Mesenchymal stem cell (in vitro differentiated cells and primary cell): ENCODE measurements around the gene JRKL. TPM values are rescaled to one million over a fixed set of nuclear protein-coding genes. Genes with fewer than 3 reads are reported as not detected.
"Not testable (repeated sequence)": the region's sequence is repeated elsewhere in the genome, so short reads cannot be mapped to it uniquely, and the experiment has no call there.

Experiments
- DNase-seq: peaks from one replicate; pipeline ENCODE4 v3.0.0-alpha.2; 2013
- H2AFZ ChIP-seq: one replicate; pipeline ENCODE4 v1.6.1; 2013; ENCODE audit warnings: low read depth, mild to moderate bottlenecking, control low read depth, inconsistent platforms, low read length, moderate library complexity
- H2AK5ac ChIP-seq: 2 replicates; pipeline ENCODE4 v1.6.1; 2013; ENCODE audit warnings: low read length, moderate library complexity, mild to moderate bottlenecking, inconsistent platforms; ENCODE audit not compliant: severe bottlenecking
- H2BK120ac ChIP-seq: one replicate; pipeline ENCODE4 v1.6.1; 2013; ENCODE audit warnings: low read depth, mild to moderate bottlenecking, inconsistent platforms, low read length, moderate library complexity
- H2BK12ac ChIP-seq, 2 experiments: one replicate each; pipeline ENCODE4 v1.6.1; 2013; ENCODE audit warnings: inconsistent platforms in 2 of 2, low read length in 2 of 2, mild to moderate bottlenecking in 2 of 2, moderate library complexity in 2 of 2, control low read depth in 1 of 2
- H2BK15ac ChIP-seq: one replicate; pipeline ENCODE4 v1.6.1; 2013; ENCODE audit warnings: mild to moderate bottlenecking, low read depth, inconsistent platforms; ENCODE audit not compliant: poor library complexity, severe bottlenecking
- H2BK5ac ChIP-seq: 2 replicates; pipeline ENCODE4 v1.6.1; 2013; ENCODE audit warnings: low read depth, mild to moderate bottlenecking, low read length, control low read depth, inconsistent platforms; ENCODE audit not compliant: poor library complexity, severe bottlenecking
- H3K14ac ChIP-seq, 2 experiments: one replicate each; pipeline ENCODE4 v1.6.1; 2013; ENCODE audit warnings: inconsistent platforms in 2 of 2, low read length in 2 of 2, control low read depth in 1 of 2, mild to moderate bottlenecking in 1 of 2, moderate library complexity in 1 of 2
- H3K18ac ChIP-seq, 2 experiments: one replicate each; pipeline ENCODE4 v1.6.1; 2013; ENCODE audit warnings: inconsistent platforms in 2 of 2, low read length in 2 of 2, control low read depth in 1 of 2, low read depth in 1 of 2, mild to moderate bottlenecking in 1 of 2
- H3K23ac ChIP-seq, 2 experiments: one replicate each; pipeline ENCODE4 v1.6.1; 2013; ENCODE audit warnings: inconsistent platforms in 2 of 2, low read length in 2 of 2, mild to moderate bottlenecking in 2 of 2, moderate library complexity in 2 of 2, control low read depth in 1 of 2
- H3K27ac ChIP-seq: 2 replicates; pipeline ENCODE4 v1.5.1; 2013; ENCODE audit warnings: mild to moderate bottlenecking, moderate library complexity, low read length, control low read depth, inconsistent platforms; ENCODE audit not compliant: poor library complexity, severe bottlenecking
- H3K27me3 ChIP-seq, 2 experiments: 2 replicates each; pipeline versions ENCODE4 v1.6.1 to v1.7.0; 2013; ENCODE audit warnings: low read length in 2 of 2, mild to moderate bottlenecking in 2 of 2, moderate library complexity in 2 of 2, control low read depth in 1 of 2, inconsistent platforms in 1 of 2; ENCODE audit not compliant: control insufficient read depth in 1 of 2, insufficient read depth in 1 of 2
- H3K36me3 ChIP-seq, 2 experiments: 2 replicates each; pipeline versions ENCODE4 v1.6.1 to v1.7.0; 2013; ENCODE audit warnings: low read length in 2 of 2, control low read depth in 1 of 2, inconsistent platforms in 1 of 2, low read depth in 1 of 2, mild to moderate bottlenecking in 1 of 2; ENCODE audit not compliant: insufficient read depth in 2 of 2, control insufficient read depth in 1 of 2
- H3K4ac ChIP-seq, 2 experiments: one replicate each; pipeline ENCODE4 v1.6.1; 2013; ENCODE audit warnings: inconsistent platforms in 2 of 2, low read length in 2 of 2, mild to moderate bottlenecking in 2 of 2, moderate library complexity in 2 of 2, control low read depth in 1 of 2, low read depth in 1 of 2
- H3K4me1 ChIP-seq: 2 replicates; pipeline ENCODE4 v1.6.1; 2013; ENCODE audit warnings: low read depth, low read length, control low read depth; ENCODE audit not compliant: control insufficient read depth, insufficient read depth
- H3K4me2 ChIP-seq: 2 replicates; pipeline ENCODE4 v1.6.1; 2013; ENCODE audit warnings: low read length, mild to moderate bottlenecking, inconsistent platforms; ENCODE audit not compliant: poor library complexity, severe bottlenecking
- H3K4me3 ChIP-seq, 2 experiments: 2 replicates each; pipeline versions ENCODE4 v1.5.1 to v1.7.0; 2013; ENCODE audit warnings: low read length in 2 of 2, mild to moderate bottlenecking in 2 of 2, control low read depth in 1 of 2, low read depth in 1 of 2; ENCODE audit not compliant: insufficient read depth in 1 of 2
- H3K79me1 ChIP-seq: replicated peaks from 2 replicates; pipeline ENCODE4 v1.6.1; 2013; ENCODE audit warnings: mild to moderate bottlenecking, control low read depth, low read length, inconsistent platforms; ENCODE audit not compliant: poor library complexity, severe bottlenecking
- H3K9ac ChIP-seq: 2 replicates; pipeline ENCODE4 v1.7.0; 2013; ENCODE audit warnings: mild to moderate bottlenecking, low read length, moderate library complexity
- H3K9me3 ChIP-seq: 2 replicates; pipeline ENCODE4 v1.7.0; 2013; ENCODE audit warnings: mild to moderate bottlenecking, low read length; ENCODE audit not compliant: control insufficient read depth
- H4K8ac ChIP-seq: one replicate; pipeline ENCODE4 v1.6.1; 2013; ENCODE audit warnings: inconsistent platforms, mild to moderate bottlenecking, low read length, moderate library complexity
- H4K91ac ChIP-seq: one replicate; pipeline ENCODE4 v1.6.1; 2013; ENCODE audit warnings: mild to moderate bottlenecking, low read length, inconsistent platforms
- WGBS: methylation state at CpG from one replicate; pipeline ENCODE4 v1.1.7; 2013; ENCODE audit warnings: mixed read lengths; 5-methylcytosine and 5-hydroxymethylcytosine counted together
- small RNA-seq: library from polyadenylated mRNA; stranded (forward); fragments of <200 nt; extraction: miRNeasy Mini kit (QIAGEN cat#:217004); gene quantifications from one replicate; pipeline ENCODE3, GENCODE V24; 2013; ENCODE audit warnings: low read depth

JRKL gene

DNA sequence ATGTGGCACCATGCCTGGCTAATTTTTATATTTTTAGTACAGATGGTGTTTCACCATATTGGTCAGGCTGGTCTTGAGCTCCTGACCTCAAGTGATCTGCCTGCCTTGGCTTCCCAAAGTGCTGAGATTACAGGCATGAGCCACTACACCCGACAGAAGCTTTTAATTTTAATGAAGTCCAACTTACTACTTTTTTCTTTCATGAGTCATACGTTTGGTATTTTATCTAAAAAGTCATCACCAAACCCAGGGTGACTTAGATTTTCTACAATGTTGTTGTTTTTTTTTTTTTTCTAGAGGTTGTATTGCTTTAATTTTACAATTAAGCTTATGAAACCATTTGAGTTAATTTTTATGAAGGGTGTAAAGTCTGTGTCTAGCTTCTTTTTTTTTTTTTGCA lies 34.9 kb downstream of the JRKL start:
- Histone ChIP-seq H4K91ac (no peak overlapping the region), H4K8ac (no peak overlapping the region), H2AK5ac (no peak overlapping the region), H3K36me3 (no peaks in the 10 kb centered on the region), H3K27ac (no peak overlapping the region), H2BK120ac (no peak overlapping the region), H3K27me3 (no peaks in the 10 kb centered on the region), H3K18ac (no peak overlapping the region), H3K4me3 (no peak overlapping the region), H2BK15ac (no peak overlapping the region), H3K79me1 (no peaks in the 10 kb centered on the region), H2AFZ (no peak overlapping the region), H3K9ac (no peak overlapping the region), H3K9me3 (no peaks in the 10 kb centered on the region), H3K4ac (no peak overlapping the region), H2BK12ac (no peak overlapping the region), H3K4me1 (peaks cover 1% of the 10 kb centered on the region), H2BK5ac (no peak overlapping the region), H3K23ac (no peak overlapping the region), H3K4me2 (no peak overlapping the region), H3K14ac (no peak overlapping the region)
- WGBS: 29% methylated on average over 2 of the region's 2 CpGs
- DNase-seq: peak; percentile 5

DNA sequence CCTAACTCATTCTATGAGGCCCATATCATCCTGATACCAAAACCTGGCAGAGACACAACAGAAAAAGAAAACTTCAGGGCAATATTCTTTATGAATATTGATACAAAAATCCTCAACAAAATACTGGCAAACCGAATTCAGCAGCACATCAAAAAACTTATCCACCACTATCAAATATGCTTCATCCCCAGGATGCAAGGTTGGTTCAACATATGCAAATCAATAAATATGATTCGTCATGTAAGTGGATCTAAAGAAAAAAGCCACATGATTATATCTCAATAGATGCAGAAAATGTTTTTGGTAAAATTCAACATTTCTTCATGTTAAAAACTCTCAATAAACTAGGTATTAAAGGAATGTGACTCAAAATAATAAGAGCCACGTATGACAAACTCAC lies 40.9 kb downstream of the JRKL start:
- 79% methylated on average over 2 of the region's 3 CpGs for WGBS
- Histone ChIP-seq H4K91ac (no peak overlapping the region), H3K79me1 (no peaks in the 10 kb centered on the region), H3K9ac (no peak overlapping the region), H2BK120ac (no peak overlapping the region), H3K23ac (no peak overlapping the region), H3K4ac (no peak overlapping the region), H3K4me1 (no peaks in the 10 kb centered on the region), H2BK5ac (no peak overlapping the region), H3K9me3 (peaks cover 9% of the 10 kb centered on the region), H2BK12ac (no peak overlapping the region), H3K27ac (no peak overlapping the region), H3K14ac (no peak overlapping the region), H3K4me2 (no peak overlapping the region), H3K4me3 (no peak overlapping the region), H3K36me3 (no peaks in the 10 kb centered on the region), H2AFZ (no peak overlapping the region), H2AK5ac (no peak overlapping the region), H2BK15ac (no peak overlapping the region), H3K18ac (no peak overlapping the region), H3K27me3 (peaks cover 0 to 5% of the 10 kb centered on the region in 2 experiments), H4K8ac (no peak overlapping the region)
- no peak for DNase-seq

DNA sequence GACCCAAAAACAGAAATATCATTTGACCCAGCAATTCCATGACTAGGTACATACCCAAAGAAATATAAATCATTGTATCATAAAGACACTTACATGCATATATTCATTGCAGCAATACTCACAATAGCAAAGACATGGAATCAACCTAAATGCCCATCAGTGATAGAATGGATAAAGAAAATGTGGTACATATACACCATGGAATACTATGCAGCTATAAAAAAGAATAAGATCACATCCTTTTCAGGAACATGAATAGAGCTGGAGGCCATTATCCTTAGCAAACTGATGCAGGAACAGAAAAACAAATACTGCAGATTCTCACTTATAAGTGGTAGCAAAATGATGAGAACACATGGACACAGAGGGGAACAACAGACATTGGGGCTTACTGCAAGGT lies 42.8 kb downstream of the JRKL start:
- H3K4ac ChIP-seq, H3K9ac ChIP-seq: not testable (repeated sequence)

More for the DNA sequence above, 42.8 kb downstream of the JRKL start:
- not testable (repeated sequence) for H3K4me3 ChIP-seq, H3K14ac ChIP-seq, H3K27ac ChIP-seq, H2BK15ac ChIP-seq, H3K79me1 ChIP-seq, H3K36me3 ChIP-seq, H3K4me2 ChIP-seq, H3K23ac ChIP-seq, H2BK120ac ChIP-seq, H2BK12ac ChIP-seq, H4K8ac ChIP-seq, DNase-seq, H3K9me3 ChIP-seq, H4K91ac ChIP-seq, H3K4me1 ChIP-seq, H3K27me3 ChIP-seq, H2AFZ ChIP-seq, H2AK5ac ChIP-seq, H3K18ac ChIP-seq
- H2BK5ac ChIP-seq: peak overlapping the region; percentile 76

Small RNA genes lying within 50 kb of the gene (small RNA-seq; reads per million reads assigned to genes)
- gene MIR1260B: not detected
